22Rv1 (cell line): ENCODE measurements around the gene PRDM16.

Source experiments
- CTCF ChIP-seq: fragments of 450-650 bp; IDR thresholded peaks from 2 replicates; pipeline ENCODE4 v1.5.1; 2017; ENCODE audit warnings: mild to moderate bottlenecking
- ZFX ChIP-seq: fragments of 450-650 bp; IDR thresholded peaks from 2 replicates; pipeline ENCODE4 v1.6.1; 2017; ENCODE audit warnings: antibody characterized with exemption, borderline replicate concordance

GRCh38 chr1:3403011-3403345, 334.0 kb downstream of the PRDM16 start:
- TF ChIP-seq CTCF (no peak), ZFX (no peak)
